Activated CD8-positive, alpha-beta memory T cell treated with anti-CD3 and anti-CD28 coated beads for 24 hours (primary cell): ENCODE data around the gene CPD.
A peak's percentile ranks its signal among the peaks of the same experiment; 100 is the strongest.
"Not testable (repeated sequence)": the region's sequence is repeated elsewhere in the genome, so short reads cannot be mapped to it uniquely, and the experiment has no call there.

Experiments used
- DNase-seq: peaks from one replicate; pipeline ENCODE4 v3.0.0-alpha.2; 2020

Gene CPD

GRCh38 chr17:30378825-30379302 lies at the start of gene CPD:
TSS of gene CPD (plus strand) at chr17:30378927. CDS start at chr17:30378981, 54 bp downstream.
- peak; percentile 99 for DNase-seq

GRCh38 chr17:30332057-30332542 lies 46.6 kb upstream of the CPD start:
- DNase-seq, result no peak

GRCh38 chr17:30333503-30334360 lies 45.0 kb upstream of the CPD start, which contains the start of gene TMIGD1:
TSS of gene TMIGD1 (minus strand) at chr17:30334057. CDS start at chr17:30332133, 1,924 bp downstream.
- no peak for DNase-seq

- no peak for DNase-seq
Observed at GRCh38 chr17:30334421-30334820, 44.3 kb upstream of the CPD start.

- peak; percentile 74 for DNase-seq
Observed at GRCh38 chr17:30336369-30337171, 42.2 kb upstream of the CPD start.

GRCh38 chr17:30337393-30337999 lies 41.2 kb upstream of the CPD start:
- no peak for DNase-seq

- DNase-seq, result no peak
Observed at GRCh38 chr17:30339086-30339485, 39.6 kb upstream of the CPD start.

GRCh38 chr17:30340801-30341356 lies 37.8 kb upstream of the CPD start:
- DNase-seq, result no peak

- no peak for DNase-seq
Observed at GRCh38 chr17:30341703-30342249, 37.0 kb upstream of the CPD start.

- not testable (repeated sequence) for DNase-seq
Observed at GRCh38 chr17:30343244-30343643, 35.5 kb upstream of the CPD start.

GRCh38 chr17:30343796-30344195 lies 34.9 kb upstream of the CPD start:
- DNase-seq, result peak; percentile 38

GRCh38 chr17:30344283-30345088 lies 34.2 kb upstream of the CPD start:
- DNase-seq, result peak; percentile 49

- DNase-seq, result no peak
Observed at GRCh38 chr17:30345089-30345433, 33.7 kb upstream of the CPD start.

- no peak for DNase-seq
Observed at GRCh38 chr17:30345527-30346075, 33.1 kb upstream of the CPD start.

- no peak for DNase-seq
Observed at GRCh38 chr17:30346221-30346795, 32.4 kb upstream of the CPD start.

GRCh38 chr17:30347488-30347887 lies 31.2 kb upstream of the CPD start:
- DNase-seq, result no peak

- no peak for DNase-seq
Observed at GRCh38 chr17:30349252-30349651, 29.5 kb upstream of the CPD start.

- DNase-seq, result not testable (repeated sequence)
Observed at GRCh38 chr17:30351263-30351662, 27.5 kb upstream of the CPD start.

GRCh38 chr17:30351735-30352134 lies 27.0 kb upstream of the CPD start:
- no peak for DNase-seq

- peak; percentile 33 for DNase-seq
Observed at GRCh38 chr17:30352240-30352814, 26.4 kb upstream of the CPD start.

GRCh38 chr17:30354701-30355100 lies 24.0 kb upstream of the CPD start:
- DNase-seq, result no peak
